MM.1S (cell line): ENCODE data around the gene ABCG4.

ENCODE experiments used
- DNase-seq: peaks from one replicate; pipeline ENCODE4 v3.0.0-alpha.2; 2015
- H2AFZ ChIP-seq: fragments of 300-600 bp; sonication (generic); 2 replicates; pipeline ENCODE4 v1.6.0; 2016; ENCODE audit warnings: antibody characterized with exemption, low read length
- H3F3A ChIP-seq: fragments of 300-600 bp; sonication (generic); 2 replicates; pipeline ENCODE4 v1.6.1; 2016; ENCODE audit warnings: mild to moderate bottlenecking, antibody characterized with exemption, low read length, moderate library complexity, mixed read lengths; ENCODE audit not compliant: insufficient read depth
- H3K27ac ChIP-seq: fragments of 300-600 bp; sonication (generic); 2 replicates; pipeline ENCODE4 v1.5.1; 2016; ENCODE audit warnings: mild to moderate bottlenecking, low read length
- H3K27me3 ChIP-seq: fragments of 300-600 bp; sonication (generic); replicated peaks from 2 replicates; pipeline ENCODE4 v1.6.0; 2016; ENCODE audit warnings: low read length; ENCODE audit not compliant: insufficient read depth
- H3K36me3 ChIP-seq: fragments of 300-600 bp; sonication (generic); replicated peaks from 2 replicates; pipeline ENCODE4 v1.6.1; 2016; ENCODE audit warnings: mild to moderate bottlenecking, low read length, mixed read lengths; ENCODE audit not compliant: insufficient read depth
- H3K4me1 ChIP-seq: fragments of 300-600 bp; sonication (generic); 2 replicates; pipeline ENCODE4 v1.6.1; 2016; ENCODE audit warnings: low read length, mixed read lengths
- H3K4me2 ChIP-seq: fragments of 300-600 bp; sonication (generic); 2 replicates; pipeline ENCODE4 v1.6.0; 2016; ENCODE audit warnings: low read depth, low read length
- H3K4me3 ChIP-seq: fragments of 300-600 bp; sonication (generic); 2 replicates; pipeline ENCODE4 v1.5.1; 2016; ENCODE audit warnings: low read length, mixed read lengths
- H3K79me2 ChIP-seq: fragments of 300-600 bp; sonication (generic); 2 replicates; pipeline ENCODE4 v1.6.1; 2016; ENCODE audit warnings: mixed run types, low read length, mixed read lengths
- H3K9ac ChIP-seq: fragments of 300-600 bp; sonication (generic); 2 replicates; pipeline ENCODE4 v1.6.1; 2016; ENCODE audit warnings: low read length, mixed read lengths
- H3K9me2 ChIP-seq: fragments of 300-600 bp; sonication (generic); replicated peaks from 2 replicates; pipeline ENCODE4 v1.6.1; 2016; ENCODE audit warnings: mild to moderate bottlenecking, low read length, mixed read lengths; ENCODE audit not compliant: insufficient read depth
- H3K9me3 ChIP-seq: fragments of 300-600 bp; sonication (generic); replicated peaks from 2 replicates; pipeline ENCODE4 v1.6.1; 2016; ENCODE audit warnings: mild to moderate bottlenecking, low read length, mixed read lengths; ENCODE audit not compliant: insufficient read depth
- H4K20me1 ChIP-seq: fragments of 300-600 bp; sonication (generic); 2 replicates; pipeline ENCODE4 v1.6.1; 2016; ENCODE audit warnings: mild to moderate bottlenecking, low read length, moderate library complexity, mixed read lengths; ENCODE audit not compliant: insufficient read depth
- CTCF ChIP-seq: fragments of 300-600 bp; sonication (generic); IDR thresholded peaks from 2 replicates; pipeline ENCODE4 v1.5.1; 2016; ENCODE audit warnings: antibody characterized with exemption, low read length, mixed read lengths
- EZH2 ChIP-seq: fragments of 300-600 bp; sonication (generic); optimal IDR thresholded peaks from 2 replicates; pipeline ENCODE3; 2017; ENCODE audit warnings: low read depth, mild to moderate bottlenecking, antibody characterized with exemption, low read length, mixed read lengths
- EZH2phosphoT487 ChIP-seq: fragments of 300-600 bp; sonication (generic); IDR thresholded peaks from 2 replicates; pipeline ENCODE4 v1.6.1; 2018; ENCODE audit warnings: antibody characterized with exemption, low read length

ABCG4 gene

GRCh38 chr11:119118227-119118626 is 30.6 kb upstream of the ABCG4 start:
- Histone ChIP-seq H3K79me2 (peaks cover 18% of the 10 kb centered on the region), H3K9me3 (no peaks in the 10 kb centered on the region), H3K27ac (no peak overlapping the region), H3K4me3 (no peak overlapping the region), H2AFZ (no peak overlapping the region), H3K4me1 (peaks cover 11% of the 10 kb centered on the region; the same call in 1 of the 2 replicates), H3K4me2 (no peak overlapping the region), H3K9me2 (no peaks in the 10 kb centered on the region), H3K36me3 (peaks cover 4% of the 10 kb centered on the region; the same call in 1 of the 2 replicates), H4K20me1 (no peaks in the 10 kb centered on the region), H3K27me3 (no peaks in the 10 kb centered on the region), H3F3A (peaks cover 16% of the 10 kb centered on the region), H3K9ac (no peak overlapping the region)
- TF ChIP-seq EZH2 (no peak), EZH2phosphoT487 (no peak), CTCF (no peak)
- DNase-seq: no peak

- H3K9me2 ChIP-seq: no peaks in the 10 kb centered on the region
- H3K4me3 ChIP-seq: no peak overlapping the region
- peaks cover 5% of the 10 kb centered on the region; the same call in 1 of the 2 replicates for H3K36me3 ChIP-seq
- H3K4me2 ChIP-seq: no peak overlapping the region
- no peak overlapping the region for H3K27ac ChIP-seq
- peaks cover 16% of the 10 kb centered on the region for H3F3A ChIP-seq
- no peaks in the 10 kb centered on the region for H3K9me3 ChIP-seq
- no peak for DNase-seq
- no peaks in the 10 kb centered on the region for H3K27me3 ChIP-seq
- no peak overlapping the region for H2AFZ ChIP-seq
- no peak overlapping the region for H3K9ac ChIP-seq
- no peaks in the 10 kb centered on the region for H4K20me1 ChIP-seq
- H3K4me1 ChIP-seq: peaks cover 11% of the 10 kb centered on the region; the same call in 1 of the 2 replicates
- no peak for TF ChIP-seq CTCF
- TF ChIP-seq EZH2phosphoT487: no peak
- peaks cover 23% of the 10 kb centered on the region for H3K79me2 ChIP-seq
Observed at GRCh38 chr11:119118946-119119345, 29.9 kb upstream of the ABCG4 start.

GRCh38 chr11:119120639-119121007 is 28.2 kb upstream of the ABCG4 start:
- no peaks in the 10 kb centered on the region for H3K27me3 ChIP-seq
- no peaks in the 10 kb centered on the region for H3K9me2 ChIP-seq
- peaks cover 11% of the 10 kb centered on the region; the same call in 1 of the 2 replicates for H3K4me1 ChIP-seq
- peaks cover 5% of the 10 kb centered on the region; the same call in 1 of the 2 replicates for H3K36me3 ChIP-seq
- H3K4me2 ChIP-seq: peak overlapping the region; percentile 96
- peaks cover 34% of the 10 kb centered on the region for H3K79me2 ChIP-seq
- TF ChIP-seq EZH2 (no peak), CTCF (no peak), EZH2phosphoT487 (no peak)
- no peak for DNase-seq
- peaks cover 16% of the 10 kb centered on the region for H3F3A ChIP-seq
- peak overlapping the region; percentile 75 for H3K4me3 ChIP-seq
- H3K9ac ChIP-seq: peak overlapping the region; percentile 72
- H3K27ac ChIP-seq: peak overlapping the region; percentile 12; the same call in 1 of the 2 replicates
- no peaks in the 10 kb centered on the region for H4K20me1 ChIP-seq
- peak overlapping the region; percentile 82 for H2AFZ ChIP-seq
- H3K9me3 ChIP-seq: no peaks in the 10 kb centered on the region
